ENCODE results near the gene BIRC6.
"Not testable (repeated sequence)": the region's sequence is repeated elsewhere in the genome, so short reads cannot be mapped to it uniquely, and the experiment has no call there.

The BIRC6 gene

GRCh38 chr2:32356681-32357317 lies at the start of gene BIRC6:
BIRC6 (plus strand) TSS chr2:32357023; CDS start chr2:32357162, 139 bp downstream.
- DNase-seq: peak; percentile 96

- no peak for DNase-seq
Observed at GRCh38 chr2:32310577-32310976, 46.2 kb upstream of the BIRC6 start.

GRCh38 chr2:32314886-32315285 lies 41.9 kb upstream of the BIRC6 start:
- DNase-seq: no peak

GRCh38 chr2:32328679-32329078 lies 28.1 kb upstream of the BIRC6 start:
- DNase-seq: not testable (repeated sequence)

DNA sequence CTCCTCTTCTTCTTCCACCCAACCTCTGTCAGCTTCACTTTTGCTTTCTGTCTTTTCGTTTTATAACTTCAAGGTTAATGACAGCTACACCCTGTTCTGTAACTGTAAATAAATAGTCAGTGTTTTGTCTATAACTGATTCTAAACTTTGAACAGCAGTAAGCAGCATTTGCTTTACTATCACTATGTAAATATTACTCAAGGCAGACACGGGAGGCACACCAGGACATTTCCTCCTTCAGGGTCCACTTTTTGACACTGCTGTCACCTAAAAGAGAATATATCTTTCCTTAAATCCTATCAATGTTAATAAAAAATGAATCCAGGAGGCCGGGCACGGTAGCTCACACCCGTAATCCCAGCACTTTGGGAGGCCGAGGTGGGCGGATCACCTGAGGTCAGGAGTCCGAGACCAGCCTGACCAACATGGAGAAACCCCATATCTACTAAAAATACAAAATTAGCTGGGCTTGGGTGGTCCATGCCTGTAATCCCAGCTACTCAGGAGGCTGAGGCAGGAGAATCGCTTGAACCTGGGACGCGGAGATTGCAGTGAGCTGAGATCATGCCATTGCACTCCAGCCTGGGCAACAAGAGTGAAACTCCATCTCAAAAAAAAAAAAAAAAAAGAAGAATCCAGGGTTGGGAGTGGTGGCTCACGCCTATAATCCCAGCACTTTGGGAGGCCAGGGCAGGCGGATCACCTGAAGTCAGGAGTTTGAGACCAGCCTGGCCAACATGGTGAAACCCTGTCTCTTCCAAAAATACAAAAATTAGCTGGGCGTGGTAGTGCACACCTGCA lies 27.4 kb upstream of the BIRC6 start:
- DNase-seq: not testable (repeated sequence)

GRCh38 chr2:32330136-32330535 lies 26.7 kb upstream of the BIRC6 start:
- DNase-seq: no peak

DNA sequence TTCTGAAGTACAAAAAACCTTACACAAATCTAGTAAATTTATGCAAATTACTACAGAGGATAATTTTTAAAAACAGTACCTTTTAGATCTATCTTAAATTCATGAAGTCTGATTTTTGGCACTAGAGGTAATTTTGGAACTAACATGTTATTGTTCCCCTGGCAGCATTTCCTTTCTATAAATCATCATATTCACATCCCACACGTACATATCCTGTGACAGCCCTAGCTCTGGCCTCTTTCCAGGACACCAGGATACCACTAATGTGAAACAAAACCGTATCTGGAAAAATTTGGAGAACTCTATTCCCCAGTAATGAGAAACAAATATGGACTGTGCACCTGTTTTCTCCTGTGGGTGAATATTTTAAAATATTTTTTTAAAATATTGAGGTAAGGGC lies 14.0 kb upstream of the BIRC6 start:
- no peak for DNase-seq

- not testable (repeated sequence) for DNase-seq
Observed at GRCh38 chr2:32350797-32351196, 6.0 kb upstream of the BIRC6 start.

- DNase-seq: no peak
Observed at GRCh38 chr2:32355976-32356680, 695 bp upstream of the BIRC6 start.

DNA sequence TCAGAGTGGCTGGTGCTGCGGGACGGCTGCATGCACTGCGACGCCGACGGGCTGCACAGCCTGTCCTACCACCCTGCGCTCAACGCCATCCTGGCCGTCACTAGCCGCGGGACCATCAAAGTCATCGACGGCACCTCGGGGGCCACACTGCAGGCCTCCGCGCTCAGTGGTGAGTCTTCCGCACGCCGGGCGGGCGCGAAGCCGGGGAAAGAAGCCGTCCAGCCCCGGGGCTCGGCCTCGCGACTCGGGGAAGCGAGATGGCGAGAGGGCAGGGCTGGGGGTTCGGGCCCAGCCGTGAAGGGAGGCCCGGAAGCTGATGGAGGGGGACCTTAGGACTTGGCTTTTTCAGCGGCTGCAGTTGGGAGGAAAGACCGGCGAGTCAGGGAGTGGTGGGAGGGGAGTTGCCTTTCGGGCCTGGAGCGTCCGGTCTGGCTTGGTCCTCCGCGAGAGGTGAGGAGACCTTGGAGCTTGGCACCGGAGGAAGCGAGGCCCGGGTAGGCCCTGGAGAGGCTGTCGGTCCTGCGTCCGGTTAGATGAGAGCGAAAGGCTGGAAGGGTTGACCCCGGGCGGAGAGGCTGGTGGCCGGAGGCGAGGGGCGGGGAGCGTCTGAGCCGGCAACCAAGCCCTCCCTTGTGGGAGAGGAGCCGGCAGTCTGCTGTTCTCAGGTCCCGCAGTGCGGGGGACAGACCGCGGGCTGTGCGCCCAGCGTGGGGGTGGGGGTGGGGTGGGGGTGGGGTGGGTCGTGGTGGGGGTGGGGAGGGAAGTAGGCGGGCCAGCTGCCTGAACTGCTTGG lies 691 bp downstream of the BIRC6 start:
- DNase-seq: no peak

DNA sequence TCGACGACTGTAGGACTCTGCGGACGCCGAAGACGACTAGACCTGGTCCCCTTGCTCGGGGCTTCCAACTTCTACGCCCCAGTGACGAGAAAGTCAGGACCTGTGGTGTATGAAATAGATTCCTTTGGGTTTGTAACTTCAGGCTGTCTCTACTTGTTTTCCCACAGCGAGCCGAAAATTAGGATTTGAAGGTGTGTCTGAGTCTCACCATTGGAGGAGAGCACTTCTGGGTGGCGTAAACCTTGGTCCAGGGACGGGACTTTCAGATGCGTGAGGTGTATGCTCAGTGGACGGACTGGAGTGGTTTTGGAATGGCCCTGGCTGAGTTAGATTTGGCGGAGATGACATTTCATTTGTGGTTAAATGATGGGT lies 1.3 kb downstream of the BIRC6 start:
- DNase-seq: no peak

DNA sequence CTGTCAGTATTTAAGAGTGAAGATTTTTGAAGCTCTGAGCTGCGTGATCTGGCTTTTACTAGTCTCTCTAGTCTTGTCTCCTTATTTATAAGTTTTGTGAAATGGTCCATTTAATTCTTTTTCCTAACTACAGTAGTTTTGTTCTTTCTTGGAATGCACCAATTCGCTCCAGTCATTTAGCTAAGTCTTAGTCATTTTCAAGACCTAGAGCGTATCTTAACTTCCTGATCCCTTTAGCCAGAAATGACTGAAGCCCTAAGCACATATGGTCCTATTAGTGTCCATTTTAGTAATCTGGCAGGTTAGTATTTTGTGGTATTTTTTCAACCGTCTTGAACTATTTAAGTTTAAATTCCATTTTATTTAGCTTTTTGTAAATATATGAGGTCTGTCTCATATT lies 3.6 kb downstream of the BIRC6 start:
- no peak for DNase-seq

GRCh38 chr2:32362997-32363396 lies 6.2 kb downstream of the BIRC6 start:
- DNase-seq: not testable (repeated sequence)

- DNase-seq: no peak
Observed at GRCh38 chr2:32363597-32363996, 6.8 kb downstream of the BIRC6 start.

GRCh38 chr2:32364290-32364689 lies 7.5 kb downstream of the BIRC6 start:
- DNase-seq: not testable (repeated sequence)

- not testable (repeated sequence) for DNase-seq
Observed at GRCh38 chr2:32365679-32366078, 8.9 kb downstream of the BIRC6 start.

GRCh38 chr2:32366595-32366994 lies 9.8 kb downstream of the BIRC6 start:
- DNase-seq: no peak

GRCh38 chr2:32369222-32369621 lies 12.4 kb downstream of the BIRC6 start:
- DNase-seq: no peak

DNA sequence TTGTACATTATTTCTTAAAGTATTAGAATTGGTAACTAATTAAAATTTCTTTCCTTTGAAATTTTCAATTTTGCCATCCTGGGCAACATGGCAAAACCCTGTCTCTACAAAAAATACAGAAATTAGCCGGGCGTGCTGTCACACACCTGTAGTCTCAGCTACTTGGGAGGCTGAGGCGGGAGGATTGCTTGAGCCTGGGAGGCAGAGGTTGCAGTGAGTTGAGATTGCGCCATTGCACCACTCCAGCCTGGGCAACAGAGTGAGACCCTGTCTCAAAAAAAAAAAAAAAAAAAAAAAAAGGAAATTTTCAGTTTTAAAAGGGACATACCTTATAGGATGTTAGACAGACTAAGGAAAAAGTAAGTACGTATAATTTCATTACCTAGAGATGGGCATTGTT lies 14.1 kb downstream of the BIRC6 start:
- not testable (repeated sequence) for DNase-seq

- no peak for DNase-seq
Observed at GRCh38 chr2:32372519-32373182, 15.8 kb downstream of the BIRC6 start.

GRCh38 chr2:32375228-32375892 lies 18.5 kb downstream of the BIRC6 start:
- DNase-seq: no peak

DNA sequence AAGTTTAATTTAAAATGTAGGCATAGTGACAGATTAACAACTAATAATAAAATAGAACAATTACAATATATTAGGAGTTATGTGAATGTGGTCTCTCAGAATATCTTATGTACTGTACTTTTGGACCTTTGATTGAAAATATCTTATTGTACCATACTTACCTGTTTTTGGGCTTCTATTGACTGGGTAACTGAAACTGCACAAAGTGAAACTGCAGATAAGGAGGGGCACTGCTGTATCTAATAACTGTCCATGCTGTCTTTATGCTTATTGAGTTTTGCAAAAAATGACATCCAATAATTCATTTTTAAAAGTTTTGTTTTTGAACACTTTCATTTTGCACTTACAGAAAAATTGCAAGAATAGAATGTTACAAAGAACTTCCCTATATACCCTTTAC lies 19.9 kb downstream of the BIRC6 start:
- DNase-seq: no peak
